Stimulated activated CD4-positive, alpha-beta T cell treated with anti-CD3 and anti-CD28 coated beads, Interleukin-15, amount 100 ng/mL, for 24 hours (primary cell): ENCODE measurements around the gene HOXA10.
A peak's percentile ranks its signal among the peaks of the same experiment; 100 is the strongest.

ENCODE experiments used
- DNase-seq: peaks from one replicate; pipeline ENCODE4 v3.0.0-alpha.2; 2020

HOXA10 gene

GRCh38 chr7:27189997-27190748, 16.1 kb upstream of the HOXA10 start:
- DNase-seq = no peak

- no peak for DNase-seq
Measured at GRCh38 chr7:27189295-27189996, 15.3 kb upstream of the HOXA10 start.

GRCh38 chr7:27188386-27189294, 14.5 kb upstream of the HOXA10 start:
- DNase-seq = no peak

GRCh38 chr7:27187475-27188385, 13.6 kb upstream of the HOXA10 start:
- no peak for DNase-seq

GRCh38 chr7:27186668-27187474, 12.8 kb upstream of the HOXA10 start:
- DNase-seq = no peak

- peak; percentile 18 for DNase-seq
Measured at GRCh38 chr7:27185854-27186667, 11.9 kb upstream of the HOXA10 start.

GRCh38 chr7:27185013-27185853, 11.1 kb upstream of the HOXA10 start, which contains the start of gene HOXA11:
Gene HOXA11 (minus strand): TSS chr7:27185232. CDS start chr7:27185144, 88 bp downstream.
- DNase-seq = no peak

- DNase-seq = peak; percentile 48
Measured at GRCh38 chr7:27184337-27185012, 10.4 kb upstream of the HOXA10 start.

- peak; percentile 17 for DNase-seq
Measured at GRCh38 chr7:27183682-27184336, 9.7 kb upstream of the HOXA10 start.

- peak; percentile 6 for DNase-seq
Measured at GRCh38 chr7:27182861-27183681, 9.0 kb upstream of the HOXA10 start.

GRCh38 chr7:27182285-27182841, 8.2 kb upstream of the HOXA10 start:
- DNase-seq = no peak

GRCh38 chr7:27181795-27182275, 7.7 kb upstream of the HOXA10 start:
- peak; percentile 0 for DNase-seq

GRCh38 chr7:27180431-27181420, 6.6 kb upstream of the HOXA10 start:
- DNase-seq = peak; percentile 0

- peak; percentile 74 for DNase-seq
Measured at GRCh38 chr7:27179503-27180430, 5.6 kb upstream of the HOXA10 start.
